Omental fat pad (tissue), 4 donors: ENCODE measurements around the gene CKAP4. TPM values are rescaled to one million over a fixed set of nuclear protein-coding genes. Genes with fewer than 3 reads are reported as not detected.
A peak's percentile ranks its signal among the peaks of the same experiment; 100 is the strongest.

Experiments used
- ATAC-seq: fragments of 150-250 bp; one replicate; pipeline ENCODE4 v1.9.1; 2016; ENCODE audit warnings: mild to moderate bottlenecking, moderate library complexity; ENCODE audit not compliant: low FRiP score
- DNase-seq: peaks from one replicate; pipeline ENCODE4 v3.0.0-alpha.2; 2019; ENCODE audit warnings: low spot score
- total RNA-seq, 4 donors: library from RNA; depleted of rRNA; stranded (reverse); fragments of >200 nt; gene quantifications; one replicate each; pipeline ENCODE4 v1.1.0, GENCODE V29; 2016
- TF ChIP-seq, protein P1 (sequence below), 3 donors: fragments of 450-650 bp; IDR thresholded peaks; one replicate each; pipeline ENCODE4 v1.5.1; 2016 to 2017; ENCODE audit warnings: antibody characterized with exemption in 3 of 3, mild to moderate bottlenecking in 3 of 3, moderate library complexity in 2 of 3

The CKAP4 gene, protein sequence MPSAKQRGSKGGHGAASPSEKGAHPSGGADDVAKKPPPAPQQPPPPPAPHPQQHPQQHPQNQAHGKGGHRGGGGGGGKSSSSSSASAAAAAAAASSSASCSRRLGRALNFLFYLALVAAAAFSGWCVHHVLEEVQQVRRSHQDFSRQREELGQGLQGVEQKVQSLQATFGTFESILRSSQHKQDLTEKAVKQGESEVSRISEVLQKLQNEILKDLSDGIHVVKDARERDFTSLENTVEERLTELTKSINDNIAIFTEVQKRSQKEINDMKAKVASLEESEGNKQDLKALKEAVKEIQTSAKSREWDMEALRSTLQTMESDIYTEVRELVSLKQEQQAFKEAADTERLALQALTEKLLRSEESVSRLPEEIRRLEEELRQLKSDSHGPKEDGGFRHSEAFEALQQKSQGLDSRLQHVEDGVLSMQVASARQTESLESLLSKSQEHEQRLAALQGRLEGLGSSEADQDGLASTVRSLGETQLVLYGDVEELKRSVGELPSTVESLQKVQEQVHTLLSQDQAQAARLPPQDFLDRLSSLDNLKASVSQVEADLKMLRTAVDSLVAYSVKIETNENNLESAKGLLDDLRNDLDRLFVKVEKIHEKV
- total RNA-seq: 10 to 100 TPM; 32.6 to 44.2 (median 33.5) TPM

DNA sequence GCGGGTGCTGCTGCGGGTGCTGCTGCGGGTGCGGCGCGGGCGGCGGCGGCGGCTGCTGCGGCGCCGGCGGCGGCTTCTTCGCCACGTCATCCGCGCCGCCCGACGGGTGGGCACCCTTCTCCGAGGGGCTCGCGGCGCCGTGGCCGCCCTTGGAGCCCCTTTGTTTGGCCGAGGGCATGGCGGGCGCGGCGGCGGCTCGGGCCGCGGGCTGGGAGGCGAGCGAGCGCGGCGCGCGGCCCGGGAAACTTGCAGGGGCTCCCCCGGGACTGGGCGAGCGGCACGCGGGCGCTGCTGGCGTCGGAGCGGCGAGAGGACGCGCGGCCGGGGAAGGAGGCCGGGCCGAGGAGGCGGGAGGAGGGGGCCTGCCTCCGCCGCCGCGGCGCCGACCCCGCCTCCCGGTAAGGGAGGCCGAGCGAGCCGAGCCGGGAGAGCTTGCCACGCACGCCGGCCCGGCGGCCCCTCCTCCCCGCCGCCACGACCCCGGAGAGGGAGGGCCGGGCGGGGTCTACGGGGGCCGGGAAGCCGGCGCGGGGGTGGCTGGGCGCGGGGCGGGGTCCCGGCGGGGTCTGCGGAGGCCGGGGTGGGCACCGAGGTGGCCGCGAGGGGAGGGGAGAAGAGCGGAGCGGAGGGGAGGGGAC, at the start of gene CKAP4:
Gene CKAP4 (minus strand): TSS at position 347 of the 638 bp plus-strand sequence. CDS start 169 bp downstream, at position 178.
- peak; percentile 63 for ATAC-seq
- no peak for DNase-seq
- TF ChIP-seq, protein P1, sequence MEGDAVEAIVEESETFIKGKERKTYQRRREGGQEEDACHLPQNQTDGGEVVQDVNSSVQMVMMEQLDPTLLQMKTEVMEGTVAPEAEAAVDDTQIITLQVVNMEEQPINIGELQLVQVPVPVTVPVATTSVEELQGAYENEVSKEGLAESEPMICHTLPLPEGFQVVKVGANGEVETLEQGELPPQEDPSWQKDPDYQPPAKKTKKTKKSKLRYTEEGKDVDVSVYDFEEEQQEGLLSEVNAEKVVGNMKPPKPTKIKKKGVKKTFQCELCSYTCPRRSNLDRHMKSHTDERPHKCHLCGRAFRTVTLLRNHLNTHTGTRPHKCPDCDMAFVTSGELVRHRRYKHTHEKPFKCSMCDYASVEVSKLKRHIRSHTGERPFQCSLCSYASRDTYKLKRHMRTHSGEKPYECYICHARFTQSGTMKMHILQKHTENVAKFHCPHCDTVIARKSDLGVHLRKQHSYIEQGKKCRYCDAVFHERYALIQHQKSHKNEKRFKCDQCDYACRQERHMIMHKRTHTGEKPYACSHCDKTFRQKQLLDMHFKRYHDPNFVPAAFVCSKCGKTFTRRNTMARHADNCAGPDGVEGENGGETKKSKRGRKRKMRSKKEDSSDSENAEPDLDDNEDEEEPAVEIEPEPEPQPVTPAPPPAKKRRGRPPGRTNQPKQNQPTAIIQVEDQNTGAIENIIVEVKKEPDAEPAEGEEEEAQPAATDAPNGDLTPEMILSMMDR (IDR thresholded peaks at IDR 0.05): no peak

DNA sequence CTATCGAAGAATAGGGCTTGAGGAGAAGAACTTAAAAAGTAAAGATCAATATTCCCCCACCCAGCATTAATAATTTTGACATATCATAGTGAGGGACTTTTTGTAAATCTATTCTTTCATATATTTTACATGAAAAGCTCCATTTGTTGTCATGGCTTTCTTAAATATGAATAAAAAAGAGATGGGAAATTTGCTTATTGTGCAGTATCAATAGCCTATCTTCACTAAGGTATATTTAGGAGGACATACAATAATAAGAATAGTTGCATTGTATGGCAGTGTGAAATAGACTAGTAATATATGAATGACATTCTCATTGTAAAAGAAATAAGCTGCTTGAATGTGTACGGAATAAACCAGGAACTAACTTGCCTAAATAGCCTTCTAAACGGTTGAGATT, 49.3 kb upstream of the CKAP4 start:
- ATAC-seq: no peak
- TF ChIP-seq, protein P1 (IDR thresholded peaks at IDR 0.05): no peak

GRCh38 chr12:106296179-106296877, 48.5 kb upstream of the CKAP4 start:
- DNase-seq: no peak
- no peak for ATAC-seq
- TF ChIP-seq, protein P1 (IDR thresholded peaks at IDR 0.05): no peak

More for the DNA sequence above, 49.3 kb upstream of the CKAP4 start:
- DNase-seq: no peak

DNA sequence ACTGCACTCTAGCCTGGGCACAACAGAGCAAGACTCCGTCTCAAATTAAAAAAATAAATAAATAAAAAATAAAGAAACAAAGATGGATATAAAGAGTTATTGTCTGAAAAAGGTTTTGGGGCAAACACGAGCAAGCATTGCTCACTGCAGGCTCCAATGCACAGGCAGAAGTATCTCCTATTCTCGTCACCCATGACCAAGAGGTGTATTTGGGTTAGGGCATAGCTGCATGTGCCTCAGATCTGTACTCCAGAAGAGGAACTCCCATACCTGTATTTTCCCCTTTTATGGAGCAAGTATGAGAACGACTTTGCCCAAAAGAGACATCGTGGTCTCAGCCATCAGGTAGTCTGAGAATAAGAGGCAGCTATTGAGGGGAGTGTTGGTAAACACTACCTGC, 44.5 kb upstream of the CKAP4 start:
- no peak for DNase-seq
- TF ChIP-seq, protein P1 (IDR thresholded peaks at IDR 0.05): no peak
- ATAC-seq: no peak

DNA sequence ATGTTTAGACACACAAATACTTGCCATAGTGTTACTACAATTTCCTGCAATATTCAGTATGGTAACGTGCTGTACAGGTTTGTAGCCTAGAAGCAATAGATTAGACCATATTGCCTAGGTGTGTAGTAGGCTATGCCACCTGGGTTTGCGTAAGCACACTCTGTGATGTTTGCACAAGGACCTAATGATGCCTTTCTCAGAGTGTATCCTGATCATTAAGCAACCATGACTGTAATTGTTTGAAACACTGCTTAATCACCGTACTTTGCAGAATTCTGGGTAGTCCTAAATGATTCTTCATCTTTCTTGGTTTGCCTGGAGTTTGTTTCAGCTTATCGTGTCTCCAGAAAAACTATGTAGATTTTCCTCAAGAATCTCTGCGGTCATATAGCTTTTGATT, 43.5 kb upstream of the CKAP4 start:
- TF ChIP-seq, protein P1 (IDR thresholded peaks at IDR 0.05): no peak
- DNase-seq (no peak), ATAC-seq (no peak)

GRCh38 chr12:106290666-106291065, 42.8 kb upstream of the CKAP4 start:
- no peak for ATAC-seq
- no peak for DNase-seq
- TF ChIP-seq, protein P1 (IDR thresholded peaks at IDR 0.05): no peak
